CD4-positive, alpha-beta T cell (primary cell): ENCODE data around the gene FBXO7. TPM values are rescaled to one million over a fixed set of nuclear protein-coding genes. Genes with fewer than 3 reads are reported as not detected.
A peak's percentile ranks its signal among the peaks of the same experiment; 100 is the strongest.

Experiments
- ATAC-seq: fragments of 200-7000 bp; cut with Tn5 transposase; one replicate; pipeline ENCODE4 v1.10.0; 2022; ENCODE audit warnings: mild to moderate bottlenecking; ENCODE audit not compliant: poor library complexity
- CTCF ChIA-PET: fragments of 350-600 bp; sonication (Branson Sonifier 250); formaldehyde crosslinking; loops from one replicate; lab custom pipeline; 2021; ENCODE audit warnings: antibody characterized with exemption, inconsistent platforms; lab: Charles Lee
- POLR2A ChIA-PET: fragments of 350-600 bp; sonication (Branson Sonifier 250); formaldehyde crosslinking; loops from one replicate; lab custom pipeline; 2021; ENCODE audit warnings: antibody characterized with exemption, inconsistent platforms; lab: Charles Lee
- DNase-seq, 14 experiments: peaks; one replicate each; pipeline ENCODE4 v3.0.0-alpha.2; 2013 to 2020; ENCODE audit warnings: mixed read lengths in 2 of 14
- H3K27ac ChIP-seq, 2 donors: one replicate each; pipeline versions ENCODE4 v1.5.1 to v1.7.0; 2013; ENCODE audit warnings: low read length in 2 of 2, low read depth in 1 of 2, mild to moderate bottlenecking in 1 of 2
- H3K27me3 ChIP-seq, 2 experiments: 1 replicate in 1 of 2; 2 replicates in 1 of 2; pipeline versions ENCODE4 v1.6.1 to v1.7.0; 2013; ENCODE audit warnings: low read length in 2 of 2, control low read depth in 1 of 2, mild to moderate bottlenecking in 1 of 2, moderate library complexity in 1 of 2; ENCODE audit not compliant: insufficient read depth in 2 of 2, control insufficient read depth in 1 of 2
- H3K36me3 ChIP-seq: one replicate; pipeline ENCODE4 v1.6.1; 2013; ENCODE audit warnings: low read length, control low read depth; ENCODE audit not compliant: insufficient read depth
- H3K4me1 ChIP-seq: one replicate; pipeline ENCODE4 v1.6.1; 2013; ENCODE audit warnings: low read length, control low read depth; ENCODE audit not compliant: insufficient read depth
- H3K4me3 ChIP-seq: one replicate; pipeline ENCODE4 v1.5.1; 2013; ENCODE audit warnings: mild to moderate bottlenecking, low read length, moderate library complexity
- H3K9me3 ChIP-seq, 2 experiments: 1 replicate in 1 of 2; 2 replicates in 1 of 2; pipeline versions ENCODE4 v1.6.1 to v1.7.0; 2013; ENCODE audit warnings: low read length in 2 of 2, mild to moderate bottlenecking in 2 of 2, control low read depth in 1 of 2, moderate library complexity in 1 of 2; ENCODE audit not compliant: control insufficient read depth in 1 of 2, insufficient read depth in 1 of 2
- H3K27ac Mint-ChIP-seq: one replicate; pipeline ENCODE4 v1.8.0; 2020; ENCODE audit warnings: mixed read lengths
- H3K27me3 Mint-ChIP-seq: one replicate; pipeline ENCODE4 v1.8.0; 2021; ENCODE audit warnings: mixed read lengths
- H3K36me3 Mint-ChIP-seq: one replicate; pipeline ENCODE4 v1.8.0; 2021; ENCODE audit warnings: low read depth, mixed read lengths
- H3K4me1 Mint-ChIP-seq: one replicate; pipeline ENCODE4 v1.8.0; 2021; ENCODE audit warnings: low read depth, mixed read lengths
- H3K4me3 Mint-ChIP-seq: one replicate; pipeline ENCODE4 v1.8.0; 2020; ENCODE audit warnings: mild to moderate bottlenecking, mixed read lengths
- H3K9me3 Mint-ChIP-seq: one replicate; pipeline ENCODE4 v1.8.0; 2020; ENCODE audit warnings: mixed read lengths
- intact Hi-C, 2 experiments: fragments of 100-400 bp; cut with DNase I in 1 of 2; cut with micrococcal nuclease in 1 of 2; formaldehyde crosslinking; loops; one replicate each; pipeline versions ENCODE4 v1.15.1 to v1.9.0; 2023 to 2025; cut with DNase I, micrococcal nuclease
- total RNA-seq, 174 experiments: library from RNA in 2 of 174; stranded (reverse) in 2 of 174; gene quantifications; one replicate each; pipeline ENCODE4 v1.2.3 and lab custom pipeline; 2021 to 2026
- TF ChIP-seq, protein P1 (sequence below): fragments of 200-600 bp; IDR thresholded peaks from one replicate; pipeline ENCODE4 v1.8.0; 2022; ENCODE audit warnings: antibody characterized with exemption, mild to moderate bottlenecking

FBXO7 gene
- total RNA-seq, 2 experiments from 2014 or later: 161 to 169 TPM

DNA sequence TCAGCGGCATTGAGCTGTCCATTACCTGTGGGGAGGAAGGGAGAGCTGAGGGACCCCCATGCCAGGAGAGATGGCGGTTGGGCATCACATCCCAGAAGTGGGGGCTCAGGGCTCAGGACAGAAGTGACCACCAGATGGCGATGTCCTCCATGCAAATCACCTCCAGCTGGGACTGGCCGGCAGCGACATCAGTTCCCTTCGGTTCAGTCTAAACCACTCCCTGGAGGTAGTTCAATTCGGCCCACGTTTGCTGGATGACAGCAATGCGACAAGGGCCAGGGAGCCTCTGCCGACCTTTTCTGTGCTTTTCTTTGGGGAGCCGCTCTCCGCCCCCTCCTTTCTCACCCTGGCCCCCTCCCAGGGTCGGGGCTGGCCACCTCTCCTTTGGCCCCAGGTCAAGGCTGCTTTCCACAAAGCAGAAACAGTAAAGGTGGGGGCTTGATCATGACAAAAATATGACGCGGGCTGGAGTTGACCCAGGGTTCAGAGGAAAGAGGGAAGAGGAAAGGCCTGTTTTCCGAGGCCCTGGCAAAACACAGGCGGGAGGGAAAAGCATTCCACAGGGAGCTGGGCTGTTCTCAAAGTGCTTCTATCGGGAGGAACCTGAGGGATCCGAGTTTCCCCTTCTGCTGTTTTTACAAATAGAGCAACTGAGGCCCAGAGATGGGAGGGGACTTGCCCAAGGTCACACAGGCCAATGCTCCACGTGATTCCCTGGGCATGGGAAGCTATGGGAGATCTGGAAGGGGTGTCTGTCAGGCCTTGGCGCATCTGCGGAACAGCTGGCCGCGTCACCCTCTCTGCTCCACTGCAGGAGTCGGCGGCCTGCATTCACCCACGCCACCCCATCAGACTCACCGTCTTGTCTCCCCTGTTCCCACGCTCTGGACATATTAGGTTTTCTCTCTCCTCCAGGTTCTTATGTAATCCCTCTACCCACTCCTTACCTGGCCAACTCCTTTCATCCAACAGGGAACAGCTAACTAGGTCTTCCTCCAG lies 54.7 kb downstream of the FBXO7 start:
- POLR2A ChIA-PET: no interaction called here
- no peak overlapping the region for H3K27ac ChIP-seq
- CTCF ChIA-PET: interaction anchor here (0.6 to 2.9 kb wide), 3 partner anchors 12 to 500 kb away, joined by 3 to 21 read pairs (median 3); no protein-coding TSS in a partner anchor
- no peak overlapping the region for H3K4me3 ChIP-seq
- no peaks in the 10 kb centered on the region for H3K9me3 Mint-ChIP-seq
- no peaks in the 10 kb centered on the region for H3K36me3 Mint-ChIP-seq
- H3K4me1 ChIP-seq: peaks cover 4% of the 10 kb centered on the region
- H3K27me3 Mint-ChIP-seq: peaks cover 7% of the 10 kb centered on the region
- DNase-seq (peak; percentile 38 to 79 (median 51)), ATAC-seq (peak; percentile 39)
- no peak overlapping the region for H3K4me3 Mint-ChIP-seq
- H3K27ac Mint-ChIP-seq: no peak overlapping the region
- H3K4me1 Mint-ChIP-seq: no peaks in the 10 kb centered on the region
- no peaks in the 10 kb centered on the region for H3K36me3 ChIP-seq
- intact Hi-C loops: loop anchor here (1.0 to 5.0 kb wide), 4 partner anchors 268 to 520 kb away; no protein-coding TSS in a partner anchor
- TF ChIP-seq, protein P1, sequence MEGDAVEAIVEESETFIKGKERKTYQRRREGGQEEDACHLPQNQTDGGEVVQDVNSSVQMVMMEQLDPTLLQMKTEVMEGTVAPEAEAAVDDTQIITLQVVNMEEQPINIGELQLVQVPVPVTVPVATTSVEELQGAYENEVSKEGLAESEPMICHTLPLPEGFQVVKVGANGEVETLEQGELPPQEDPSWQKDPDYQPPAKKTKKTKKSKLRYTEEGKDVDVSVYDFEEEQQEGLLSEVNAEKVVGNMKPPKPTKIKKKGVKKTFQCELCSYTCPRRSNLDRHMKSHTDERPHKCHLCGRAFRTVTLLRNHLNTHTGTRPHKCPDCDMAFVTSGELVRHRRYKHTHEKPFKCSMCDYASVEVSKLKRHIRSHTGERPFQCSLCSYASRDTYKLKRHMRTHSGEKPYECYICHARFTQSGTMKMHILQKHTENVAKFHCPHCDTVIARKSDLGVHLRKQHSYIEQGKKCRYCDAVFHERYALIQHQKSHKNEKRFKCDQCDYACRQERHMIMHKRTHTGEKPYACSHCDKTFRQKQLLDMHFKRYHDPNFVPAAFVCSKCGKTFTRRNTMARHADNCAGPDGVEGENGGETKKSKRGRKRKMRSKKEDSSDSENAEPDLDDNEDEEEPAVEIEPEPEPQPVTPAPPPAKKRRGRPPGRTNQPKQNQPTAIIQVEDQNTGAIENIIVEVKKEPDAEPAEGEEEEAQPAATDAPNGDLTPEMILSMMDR: peak; percentile 63
- peaks cover 0 to 8% of the 10 kb centered on the region in 2 experiments for H3K27me3 ChIP-seq
- no peaks in the 10 kb centered on the region for H3K9me3 ChIP-seq

DNA sequence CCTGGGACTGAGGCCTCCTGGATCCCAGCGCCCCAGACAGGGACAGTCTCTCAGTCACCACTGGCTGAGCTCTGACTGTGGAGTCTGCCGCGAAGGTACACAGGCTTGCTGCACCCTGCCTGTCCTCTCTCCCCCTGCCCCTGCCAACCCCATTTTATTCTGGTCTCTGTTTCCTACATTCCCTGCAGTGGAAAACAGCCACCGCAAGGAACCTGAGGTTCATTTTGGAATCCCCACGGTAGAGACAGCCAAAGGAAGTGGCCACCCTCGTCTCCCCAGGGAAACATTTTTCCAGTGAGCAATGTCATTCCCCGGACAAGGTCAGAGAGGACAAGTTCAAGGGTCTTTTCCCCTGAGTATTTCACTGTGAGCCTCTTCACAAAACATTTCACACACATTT lies 56.6 kb downstream of the FBXO7 start:
- peaks cover 0 to 8% of the 10 kb centered on the region in 2 experiments for H3K27me3 ChIP-seq
- H3K27me3 Mint-ChIP-seq: peaks cover 7% of the 10 kb centered on the region
- H3K4me1 ChIP-seq: peaks cover 4% of the 10 kb centered on the region
- no peak overlapping the region for H3K4me3 ChIP-seq
- DNase-seq (no peak), ATAC-seq (no peak)
- H3K9me3 ChIP-seq: no peaks in the 10 kb centered on the region
- H3K27ac Mint-ChIP-seq: no peak overlapping the region
- no peaks in the 10 kb centered on the region for H3K9me3 Mint-ChIP-seq
- ChIA-PET POLR2A (no interaction called here), CTCF (no interaction called here)
- H3K27ac ChIP-seq: no peak overlapping the region
- H3K4me3 Mint-ChIP-seq: no peak overlapping the region
- H3K4me1 Mint-ChIP-seq: no peaks in the 10 kb centered on the region
- TF ChIP-seq, protein P1: no peak
- no peaks in the 10 kb centered on the region for H3K36me3 Mint-ChIP-seq
- intact Hi-C loops: no loop called here
- H3K36me3 ChIP-seq: no peaks in the 10 kb centered on the region

DNA sequence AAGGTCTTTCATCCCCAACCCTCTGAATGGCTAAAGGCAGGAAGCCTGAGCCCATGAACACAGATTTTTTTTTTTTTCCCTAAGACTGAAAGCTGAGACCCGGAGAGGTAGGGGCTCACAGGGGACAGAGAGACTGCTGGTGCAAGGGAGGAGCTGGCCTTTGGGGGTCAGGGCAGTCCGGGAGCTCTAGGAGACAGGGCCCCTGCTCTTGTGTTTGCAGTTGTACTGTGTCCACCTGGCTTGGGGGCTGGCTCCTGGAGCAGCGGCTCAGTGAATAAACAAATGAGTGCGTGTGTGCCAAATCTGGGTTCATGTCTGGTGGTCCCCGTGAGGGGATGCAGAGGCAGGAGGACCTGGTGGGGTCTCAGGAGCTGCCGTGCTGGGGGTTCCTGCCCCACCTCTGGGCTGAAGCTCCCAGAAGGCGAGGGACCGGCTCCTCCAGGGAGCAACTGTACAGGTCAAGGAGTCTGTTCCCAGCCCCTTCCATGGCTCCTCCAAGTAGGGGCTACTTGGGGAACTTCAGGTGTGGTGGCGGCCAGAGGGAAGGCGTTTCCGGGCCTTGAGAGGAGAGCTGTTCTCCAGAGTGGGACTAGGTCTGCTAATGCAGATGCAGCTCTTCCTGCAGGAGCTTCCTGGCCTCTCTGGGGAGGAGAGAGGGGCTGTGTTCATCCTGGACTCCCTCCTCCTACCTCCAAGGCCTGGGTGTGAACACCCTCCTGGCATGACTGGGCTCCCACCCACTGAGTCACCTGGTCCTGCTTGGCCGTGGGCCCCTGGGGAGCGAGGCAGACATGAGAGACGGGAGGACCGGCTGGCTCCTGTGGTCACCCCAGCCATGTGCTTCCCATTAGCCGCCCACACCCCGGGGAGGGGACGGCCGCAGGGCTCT lies 57.6 kb downstream of the FBXO7 start:
- Histone ChIP-seq H3K4me1 (peaks cover 4% of the 10 kb centered on the region), H3K27ac (no peak overlapping the region), H3K9me3 (no peaks in the 10 kb centered on the region), H3K36me3 (no peaks in the 10 kb centered on the region), H3K4me3 (no peak overlapping the region), H3K27me3 (peaks cover 0 to 8% of the 10 kb centered on the region in 2 experiments)
- Mint-ChIP-seq H3K4me1 (no peaks in the 10 kb centered on the region), H3K4me3 (no peak overlapping the region), H3K36me3 (no peaks in the 10 kb centered on the region), H3K9me3 (no peaks in the 10 kb centered on the region), H3K27ac (no peak overlapping the region), H3K27me3 (peaks cover 7% of the 10 kb centered on the region)
- DNase-seq (peak in 1 of 14 experiments; percentile 19), ATAC-seq (no peak)
- intact Hi-C loops: no loop called here
- TF ChIP-seq, protein P1: no peak
- CTCF ChIA-PET: no interaction called here
- POLR2A ChIA-PET: no interaction called here
